SU-DHL-6 (cell line): Measurements from ENCODE around the gene GPR62.

Experiments used
- H2AFZ ChIP-seq: fragments of 200-600 bp; sonication (generic); 2 replicates; pipeline ENCODE4 v1.6.1; 2014; ENCODE audit warnings: low read depth, mild to moderate bottlenecking, moderate library complexity, mixed read lengths, antibody characterized with exemption, low read length; ENCODE audit not compliant: severe bottlenecking
- H3F3A ChIP-seq: fragments of 200-600 bp; shearing (Covaris generic); 2 replicates; pipeline ENCODE4 v1.6.0; 2016; ENCODE audit warnings: antibody characterized with exemption, mild to moderate bottlenecking; ENCODE audit not compliant: insufficient read depth
- H3K27ac ChIP-seq: fragments of 200-600 bp; sonication (generic); 2 replicates; pipeline ENCODE4 v1.5.1; 2016; ENCODE audit warnings: low read depth, mild to moderate bottlenecking, low read length, moderate library complexity, mixed read lengths
- H3K27me3 ChIP-seq: fragments of 200-600 bp; sonication (generic), shearing (Covaris generic); 2 replicates; pipeline ENCODE4 v1.6.0; 2014; ENCODE audit warnings: mild to moderate bottlenecking, low read length
- H3K36me3 ChIP-seq: fragments of 200-600 bp; sonication (generic); 2 replicates; pipeline ENCODE4 v1.6.1; 2014; ENCODE audit warnings: mild to moderate bottlenecking, low read length, mixed read lengths
- H3K4me2 ChIP-seq: fragments of 300-600, 200-600 bp; shearing (Covaris generic), sonication (generic); 2 replicates; pipeline ENCODE4 v1.6.0; 2014; ENCODE audit warnings: low read length, low read depth, mild to moderate bottlenecking; ENCODE audit not compliant: poor library complexity, severe bottlenecking
- H3K4me3 ChIP-seq: fragments of 200-600 bp; sonication (generic); 2 replicates; pipeline ENCODE4 v1.5.1; 2014; ENCODE audit warnings: antibody characterized with exemption, low read length, mild to moderate bottlenecking, mixed read lengths; ENCODE audit not compliant: insufficient read depth, poor library complexity, severe bottlenecking
- H3K79me2 ChIP-seq: fragments of 200-600 bp; sonication (generic); 2 replicates; pipeline ENCODE4 v1.6.1; 2014; ENCODE audit warnings: mild to moderate bottlenecking, low read length, moderate library complexity; ENCODE audit not compliant: insufficient read depth
- H3K9ac ChIP-seq: fragments of 200-600 bp; sonication (generic); 2 replicates; pipeline ENCODE4 v1.7.0; 2014; ENCODE audit warnings: mild to moderate bottlenecking, low read length
- H3K9me2 ChIP-seq: fragments of 200-600 bp; sonication (generic); replicated peaks from 2 replicates; pipeline ENCODE4 v1.6.1; 2014; ENCODE audit warnings: low read length; ENCODE audit not compliant: insufficient read depth
- H3K9me3 ChIP-seq: fragments of 200-600 bp; sonication (generic); 2 replicates; pipeline ENCODE4 v1.6.1; 2014; ENCODE audit warnings: low read length, mixed read lengths; ENCODE audit not compliant: insufficient read depth
- H4K20me1 ChIP-seq: fragments of 200-600 bp; sonication (generic); 2 replicates; pipeline ENCODE4 v1.6.1; 2014; ENCODE audit warnings: low read depth, mild to moderate bottlenecking, antibody characterized with exemption, low read length, moderate library complexity, mixed read lengths
- CTCF ChIP-seq: fragments of 200-600 bp; sonication (generic); IDR thresholded peaks from one replicate; pipeline ENCODE4 v1.5.1; 2017; ENCODE audit warnings: antibody characterized with exemption, mild to moderate bottlenecking, low read length, moderate library complexity; ENCODE audit not compliant: insufficient read depth, poor library complexity, severe bottlenecking
- EZH2phosphoT487 ChIP-seq: fragments of 200-600 bp; sonication (generic), shearing (Covaris generic); conservative IDR thresholded peaks from 2 replicates; pipeline ENCODE4 v1.6.1; 2018; ENCODE audit warnings: mild to moderate bottlenecking, antibody characterized with exemption, low read length, moderate library complexity, mixed read lengths

GPR62 gene

GRCh38 chr3:51929420-51930003 lies 25.7 kb upstream of the GPR62 start:
- no peak overlapping the region for H3K4me3 ChIP-seq
- H3K27me3 ChIP-seq, result no peaks in the 10 kb centered on the region
- H3F3A ChIP-seq, result no peaks in the 10 kb centered on the region; the same call in 1 of the 2 replicates
- no peaks in the 10 kb centered on the region for H3K36me3 ChIP-seq
- no peaks in the 10 kb centered on the region for H3K79me2 ChIP-seq
- no peaks in the 10 kb centered on the region for H4K20me1 ChIP-seq
- H3K9me2 ChIP-seq, result no peaks in the 10 kb centered on the region
- no peak overlapping the region for H3K4me2 ChIP-seq
- H3K9ac ChIP-seq, result no peak overlapping the region
- H3K9me3 ChIP-seq, result no peaks in the 10 kb centered on the region
- no peak overlapping the region for H2AFZ ChIP-seq
- no peak overlapping the region for H3K27ac ChIP-seq
- TF ChIP-seq EZH2phosphoT487 (no peak), CTCF (no peak)

- H3K27me3 ChIP-seq, result no peaks in the 10 kb centered on the region
- no peaks in the 10 kb centered on the region for H4K20me1 ChIP-seq
- H3K79me2 ChIP-seq, result no peaks in the 10 kb centered on the region
- no peaks in the 10 kb centered on the region for H3K9me2 ChIP-seq
- no peaks in the 10 kb centered on the region for H3F3A ChIP-seq
- no peak overlapping the region for H3K4me2 ChIP-seq
- H3K27ac ChIP-seq, result no peak overlapping the region
- no peak overlapping the region for H3K9ac ChIP-seq
- H3K4me3 ChIP-seq, result no peak overlapping the region
- no peak overlapping the region for H2AFZ ChIP-seq
- no peaks in the 10 kb centered on the region for H3K36me3 ChIP-seq
- H3K9me3 ChIP-seq, result no peaks in the 10 kb centered on the region
- no peak for TF ChIP-seq EZH2phosphoT487
- TF ChIP-seq CTCF, result no peak
These were observed 24.7 kb upstream of the GPR62 start for GRCh38 chr3:51930439-51930838.

GRCh38 chr3:51931756-51932155 lies 23.4 kb upstream of the GPR62 start:
- no peak for TF ChIP-seq CTCF
- TF ChIP-seq EZH2phosphoT487, result no peak
- Histone ChIP-seq H3K9ac (no peak overlapping the region), H3K4me3 (no peak overlapping the region), H4K20me1 (no peaks in the 10 kb centered on the region), H3K36me3 (no peaks in the 10 kb centered on the region), H3K79me2 (no peaks in the 10 kb centered on the region), H3K27me3 (no peaks in the 10 kb centered on the region), H3K9me2 (no peaks in the 10 kb centered on the region), H3K9me3 (no peaks in the 10 kb centered on the region), H3K4me2 (no peak overlapping the region), H2AFZ (no peak overlapping the region), H3F3A (no peaks in the 10 kb centered on the region), H3K27ac (no peak overlapping the region)
